ENCODE results near the gene GATM.
"Not testable (repeated sequence)": the region's sequence is repeated elsewhere in the genome, so short reads cannot be mapped to it uniquely, and the experiment has no call there.

Gene GATM

GRCh38 chr15:45349623-45350022 is 28.7 kb downstream of the GATM start:
- no peak for DNase-seq

- no peak for DNase-seq
Measured at GRCh38 chr15:45347989-45348388, 30.4 kb downstream of the GATM start.

GRCh38 chr15:45347033-45347432 is 31.3 kb downstream of the GATM start:
- no peak for DNase-seq

GRCh38 chr15:45346381-45346780 is 32.0 kb downstream of the GATM start:
- no peak for DNase-seq

GRCh38 chr15:45343258-45343860 is 35.0 kb downstream of the GATM start:
- no peak for DNase-seq

- no peak for DNase-seq
Measured at GRCh38 chr15:45341790-45342189, 36.6 kb downstream of the GATM start.

- no peak for DNase-seq
Measured at GRCh38 chr15:45340429-45340828, 37.9 kb downstream of the GATM start.

GRCh38 chr15:45338417-45338816 is 39.9 kb downstream of the GATM start:
- peak; percentile 74 for DNase-seq

- DNase-seq, result no peak
Measured at GRCh38 chr15:45337224-45337623, 41.1 kb downstream of the GATM start.

GRCh38 chr15:45333550-45333949 is 44.8 kb downstream of the GATM start:
- peak; percentile 5 for DNase-seq

GRCh38 chr15:45332694-45333093 is 45.6 kb downstream of the GATM start:
- DNase-seq, result no peak

- no peak for DNase-seq
Measured at GRCh38 chr15:45331972-45332371, 46.4 kb downstream of the GATM start.

- DNase-seq, result no peak
Measured at GRCh38 chr15:45328663-45329062, 49.7 kb downstream of the GATM start.

- DNase-seq, result no peak
Measured at GRCh38 chr15:45326741-45327140, 51.6 kb downstream of the GATM start.

GRCh38 chr15:45326280-45326679 is 52.1 kb downstream of the GATM start:
- no peak for DNase-seq

- DNase-seq, result no peak
Measured at GRCh38 chr15:45320581-45321205, 57.7 kb downstream of the GATM start.

- no peak for DNase-seq
Measured at GRCh38 chr15:45319472-45320214, 58.7 kb downstream of the GATM start.

GRCh38 chr15:45314960-45315359 is 63.4 kb downstream of the GATM start:
- peak; percentile 47 for DNase-seq

GRCh38 chr15:45314117-45314516 is 64.2 kb downstream of the GATM start:
- not testable (repeated sequence) for DNase-seq
